ENCODE data around the gene SNX5.

GRCh38 chr20:17960927-17961586 is 7.5 kb downstream of the SNX5 start:
- TF ChIP-seq CTCF (IDR thresholded peaks at IDR 0.05), result no peak
- no peak for TF ChIP-seq POLR2A (IDR thresholded peaks at IDR 0.05; ENCODE audit: low read depth)
